Inferior parietal cortex (tissue), 1 donor: Measurements from ENCODE around the gene GATB.
"Not testable (repeated sequence)": the region's sequence is repeated elsewhere in the genome, so short reads cannot be mapped to it uniquely, and the experiment has no call there.

Experiments used
- DNase-seq: peaks from one replicate; pipeline ENCODE4 v3.0.0-alpha.2; 2016; ENCODE audit errors: extremely low spot score

The GATB gene

DNA sequence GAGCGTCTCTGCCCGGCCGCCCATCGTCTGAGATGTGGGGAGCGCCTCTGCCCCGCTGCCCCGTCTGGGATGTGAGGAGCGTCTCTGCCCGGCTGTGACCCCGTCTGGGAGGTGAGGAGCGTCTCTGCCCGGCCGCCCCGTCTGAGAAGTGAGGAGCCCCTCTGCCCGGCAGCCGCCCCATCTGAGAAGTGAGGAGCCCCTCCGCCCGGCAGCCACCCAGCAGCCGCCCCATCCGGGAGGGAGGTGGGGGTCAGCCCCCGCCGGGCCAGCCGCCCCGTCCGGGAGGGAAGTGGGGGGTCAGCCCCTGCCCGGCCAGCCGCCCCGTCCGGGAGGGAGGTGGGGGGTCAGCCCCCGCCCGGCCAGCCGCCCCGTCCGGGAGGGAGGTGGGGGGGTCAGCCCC, 29.1 kb downstream of the GATB start:
- not testable (repeated sequence) for DNase-seq

DNA sequence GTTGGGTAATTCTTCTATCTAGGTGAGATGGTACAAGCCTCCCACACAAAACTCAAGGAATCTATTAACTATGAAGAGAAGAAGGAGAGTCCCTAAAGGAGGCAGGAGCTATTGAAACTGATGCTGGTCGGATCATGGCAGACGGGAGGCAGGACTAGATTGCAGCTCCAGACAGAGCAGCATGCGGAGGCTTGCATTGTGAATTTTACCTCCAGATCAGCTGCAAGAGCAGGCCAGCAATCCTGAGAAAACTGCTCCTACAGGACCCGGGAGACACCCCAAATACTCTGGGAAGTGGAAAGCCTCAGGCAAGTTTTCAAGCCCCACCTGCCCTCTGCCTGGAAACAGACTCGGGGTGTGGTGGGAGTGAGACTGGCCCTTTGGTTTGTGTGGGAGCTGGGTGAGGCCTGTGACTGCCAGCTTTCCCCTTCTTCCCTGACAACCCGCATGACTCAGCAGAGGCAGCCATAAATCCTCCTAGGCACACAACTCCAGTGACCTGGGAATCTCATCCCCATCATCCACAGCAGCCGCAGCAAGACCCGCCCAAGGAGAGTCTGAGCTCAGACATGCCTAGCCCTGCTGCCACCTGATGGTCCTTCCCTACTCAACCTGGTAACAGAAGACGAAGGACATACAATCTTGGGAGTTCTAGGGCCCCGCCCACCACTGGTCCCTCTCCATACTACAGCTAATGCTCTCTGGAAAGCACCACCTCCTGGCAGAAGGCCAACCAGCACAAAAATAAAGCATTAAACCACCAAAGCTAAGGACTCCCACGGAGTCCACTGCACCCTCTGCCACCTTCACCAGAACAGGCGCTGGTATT, 30.9 kb downstream of the GATB start:
- no peak for DNase-seq

DNA sequence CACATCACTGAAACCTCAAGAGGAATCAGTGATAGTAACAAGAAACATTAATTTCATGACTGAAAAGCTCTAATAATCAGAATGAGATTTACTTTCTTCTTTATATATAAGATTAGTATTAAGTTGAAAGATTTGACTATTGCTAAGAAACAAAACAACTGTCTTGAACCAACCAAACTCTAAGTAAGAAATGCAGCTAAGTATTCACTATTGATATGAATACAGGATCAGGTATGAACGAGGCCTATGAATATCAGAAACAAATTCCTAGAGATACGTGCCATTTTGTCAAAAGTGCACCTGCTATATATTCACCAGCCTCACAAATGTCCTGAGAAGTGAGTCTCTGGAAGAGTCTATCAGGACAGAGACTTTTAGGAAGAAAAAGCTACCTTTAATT, 32.1 kb downstream of the GATB start:
- no peak for DNase-seq

DNA sequence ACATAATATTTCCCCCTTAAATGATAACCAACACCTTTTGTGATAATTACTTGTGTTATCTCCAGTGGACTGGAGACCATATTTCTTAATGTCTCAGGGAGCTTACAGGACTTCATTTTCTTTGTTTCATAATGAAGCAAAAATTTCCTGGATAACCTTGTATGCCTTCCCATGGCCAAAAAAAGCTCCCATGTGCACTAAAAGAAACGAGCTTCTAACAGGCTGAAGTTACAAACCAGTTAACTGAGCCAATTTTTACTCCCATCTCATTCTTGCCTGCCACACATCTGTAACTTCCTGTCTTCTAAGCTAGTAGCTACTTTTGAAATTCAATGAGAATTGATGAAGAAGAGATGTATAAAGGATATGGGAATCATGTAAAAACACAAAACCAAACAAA, 32.8 kb downstream of the GATB start:
- no peak for DNase-seq

DNA sequence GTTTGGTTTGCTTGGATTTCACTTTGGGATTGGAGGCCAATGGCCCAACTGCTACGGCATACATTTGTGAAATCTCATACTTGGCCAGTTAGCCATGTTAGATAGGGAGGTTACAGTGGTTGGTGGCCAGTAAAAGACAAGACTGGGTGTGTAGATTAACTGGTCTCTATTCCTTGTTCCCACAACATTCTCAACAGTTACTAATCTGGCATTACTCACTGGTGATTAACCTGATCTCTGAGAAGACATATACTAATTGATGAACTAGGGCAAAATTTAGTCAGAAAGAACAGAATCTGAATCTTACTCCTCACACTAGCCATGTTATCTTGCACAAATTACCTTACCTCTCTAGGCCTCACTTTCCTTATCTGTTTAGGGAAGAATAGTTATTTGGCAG, 33.4 kb downstream of the GATB start:
- no peak for DNase-seq

DNA sequence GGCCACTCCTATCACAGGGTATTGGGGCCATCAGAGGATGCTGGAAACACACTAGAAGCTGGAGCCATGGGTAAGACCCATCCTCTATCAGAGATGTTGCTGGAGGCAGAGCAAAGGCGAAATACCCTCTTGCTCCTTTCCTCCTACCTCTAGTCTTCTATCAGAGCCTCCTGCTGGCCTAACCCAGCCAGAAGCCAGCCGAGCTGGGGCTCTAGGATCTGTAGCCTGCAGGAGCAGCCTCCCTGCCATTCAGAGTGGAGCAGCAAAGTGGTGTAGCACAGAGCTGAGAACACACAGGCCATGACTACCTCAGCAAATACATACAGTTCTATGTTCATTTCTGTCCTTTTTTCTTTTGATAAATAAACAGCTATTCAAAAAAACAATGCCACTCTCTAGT, 35.7 kb downstream of the GATB start:
- DNase-seq = no peak

DNA sequence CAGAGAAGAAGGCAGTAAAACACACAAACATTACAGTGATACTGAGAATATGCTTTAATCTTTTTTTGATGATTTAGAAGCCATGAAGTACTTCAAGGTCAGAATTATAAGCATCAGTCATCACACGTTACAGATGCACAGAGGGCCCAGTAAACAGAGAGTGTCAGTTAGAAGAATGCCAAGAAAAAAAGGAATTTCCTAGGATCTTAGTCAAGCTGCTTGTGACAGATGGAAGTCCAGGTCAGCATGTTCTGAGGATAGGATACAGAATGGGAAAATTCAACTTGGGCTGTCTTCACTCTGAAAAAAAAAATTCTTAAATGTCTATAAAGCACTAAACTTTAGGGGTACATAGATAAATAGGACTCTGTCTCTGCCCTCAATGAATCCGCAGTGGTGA, 38.9 kb downstream of the GATB start:
- no peak for DNase-seq

DNA sequence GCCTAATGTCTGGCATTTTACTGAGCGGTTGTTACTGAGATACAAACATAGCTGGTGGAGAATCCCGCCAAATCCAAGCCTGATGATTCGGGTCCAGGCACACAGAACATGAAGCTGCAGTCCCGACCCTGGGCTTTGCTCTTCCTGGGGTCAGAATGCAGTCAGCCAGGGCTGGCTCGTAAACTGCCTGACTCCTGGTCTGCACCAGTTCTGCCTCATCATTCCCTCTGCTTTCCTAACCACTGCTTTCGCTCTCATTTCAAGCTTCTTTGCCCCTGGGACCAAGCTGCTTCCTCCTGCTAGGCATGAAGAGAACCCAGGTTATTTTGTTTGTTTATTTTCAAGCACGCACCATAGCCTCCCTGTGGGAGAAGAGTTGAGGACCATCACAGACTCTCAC, 39.3 kb downstream of the GATB start:
- no peak for DNase-seq

DNA sequence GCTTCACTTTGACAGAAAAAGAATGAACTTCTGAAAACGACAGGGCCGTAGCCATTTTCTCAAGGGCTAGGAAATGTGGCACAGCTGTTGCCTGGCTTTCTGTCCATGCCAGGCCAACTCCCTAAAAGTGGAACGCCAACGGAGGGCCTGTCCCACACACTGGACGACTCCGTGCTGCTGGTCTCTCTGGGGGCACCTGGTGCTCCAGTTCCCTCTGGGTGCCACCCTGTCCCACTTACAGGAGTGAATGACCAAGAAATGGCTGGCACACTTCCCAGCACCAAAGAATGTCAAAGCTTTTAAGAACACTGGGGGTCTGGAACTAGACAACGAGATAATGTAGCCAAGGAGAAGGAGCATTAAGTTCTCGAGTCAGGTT, 40.9 kb downstream of the GATB start:
- DNase-seq = no peak

DNA sequence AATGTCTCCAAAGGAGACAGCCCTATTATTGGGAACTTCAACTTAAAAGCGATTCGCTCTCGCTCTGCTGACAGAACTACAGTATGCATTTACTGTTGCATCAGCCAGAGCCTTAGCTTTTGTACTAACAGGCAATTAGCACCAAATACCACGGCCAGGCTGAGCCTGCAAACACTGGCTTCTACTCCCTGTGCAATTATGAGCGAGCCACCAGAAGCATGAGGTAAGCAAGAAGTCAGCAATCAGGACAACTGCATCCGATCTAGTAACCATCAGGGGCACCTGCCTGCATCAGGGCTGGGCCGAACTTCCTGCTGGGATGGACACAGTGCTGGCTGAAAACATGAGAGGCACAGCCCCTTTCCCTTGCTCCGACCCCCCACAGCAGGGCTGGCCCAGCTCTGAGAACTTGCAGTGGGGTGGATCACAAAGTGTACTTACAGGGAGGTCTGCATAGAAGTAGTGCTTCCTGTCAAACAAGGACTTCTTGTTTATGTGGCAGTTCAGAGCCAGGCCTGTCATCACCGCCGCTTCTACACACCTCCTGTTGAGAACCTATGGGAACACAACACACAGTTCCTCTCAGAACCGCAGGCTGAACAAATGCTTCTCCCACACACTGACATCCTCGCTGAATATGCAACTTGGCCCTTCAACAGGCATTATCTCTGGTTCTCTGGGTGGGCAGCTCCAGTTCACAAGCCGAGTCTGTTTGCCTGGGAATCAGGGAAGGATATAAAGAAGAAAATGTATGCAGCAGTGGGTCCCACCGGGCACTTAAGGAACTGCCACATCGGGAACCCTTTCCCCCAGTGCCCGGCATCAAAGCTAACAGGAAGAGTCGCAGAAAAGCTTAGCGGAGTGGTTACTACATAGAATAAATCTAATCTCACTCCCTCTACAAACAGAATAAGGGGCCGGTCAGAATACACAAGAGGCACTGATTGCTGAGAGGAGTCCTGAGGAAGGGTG, 41.5 kb downstream of the GATB start:
- no peak for DNase-seq

DNA sequence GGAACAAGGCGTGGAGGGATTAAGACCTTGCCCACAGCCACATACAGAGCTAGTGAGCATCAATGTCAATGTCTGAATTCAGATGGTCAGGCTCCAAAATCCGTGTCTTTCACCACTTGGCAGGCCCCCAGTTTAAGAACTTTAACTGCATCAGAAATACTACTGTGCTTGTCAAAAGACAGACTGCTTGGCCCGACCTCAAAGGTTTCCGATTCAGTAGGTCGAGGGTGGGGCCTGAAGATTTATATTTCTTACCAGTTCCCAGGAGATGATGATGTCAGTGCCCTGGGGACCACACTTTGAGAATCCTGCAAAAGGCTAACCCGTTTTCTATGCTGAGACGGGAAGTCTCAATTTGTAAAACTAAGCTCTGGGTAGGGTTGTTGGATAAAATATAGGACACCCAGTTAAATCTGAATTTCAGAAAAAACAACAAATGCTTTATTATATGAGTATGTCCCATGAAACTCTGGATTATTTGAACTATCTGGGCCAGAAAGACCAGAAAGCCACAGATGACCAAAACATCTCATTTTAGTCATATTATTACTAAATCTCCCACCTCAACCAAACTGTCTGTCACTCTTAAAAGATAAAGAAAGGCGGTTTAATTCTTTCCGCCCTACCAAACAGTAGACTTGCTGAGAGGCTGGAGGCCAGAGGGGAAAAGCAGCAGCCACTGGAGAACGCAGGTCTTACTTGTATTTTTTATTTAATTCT, 42.7 kb downstream of the GATB start:
- no peak for DNase-seq

DNA sequence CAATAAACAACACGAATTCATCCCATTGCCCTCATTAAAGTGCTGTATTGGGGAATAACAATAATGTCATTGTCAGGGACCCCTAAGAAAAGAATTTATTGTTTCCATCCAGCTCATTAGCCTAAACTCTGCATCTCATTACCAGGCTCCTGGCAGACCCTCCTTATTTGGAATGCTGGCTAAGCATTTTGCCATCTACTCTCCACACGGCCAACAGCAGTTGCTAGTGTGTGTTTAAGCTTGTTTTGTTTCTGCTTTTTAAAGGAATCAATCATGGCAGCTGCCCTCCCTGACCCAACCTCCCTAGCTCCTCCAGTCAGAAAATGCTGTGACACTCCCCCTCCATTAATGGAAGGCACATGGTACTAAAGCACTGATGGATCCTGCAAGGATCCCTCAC, 43.5 kb downstream of the GATB start:
- peak; percentile 77 for DNase-seq

DNA sequence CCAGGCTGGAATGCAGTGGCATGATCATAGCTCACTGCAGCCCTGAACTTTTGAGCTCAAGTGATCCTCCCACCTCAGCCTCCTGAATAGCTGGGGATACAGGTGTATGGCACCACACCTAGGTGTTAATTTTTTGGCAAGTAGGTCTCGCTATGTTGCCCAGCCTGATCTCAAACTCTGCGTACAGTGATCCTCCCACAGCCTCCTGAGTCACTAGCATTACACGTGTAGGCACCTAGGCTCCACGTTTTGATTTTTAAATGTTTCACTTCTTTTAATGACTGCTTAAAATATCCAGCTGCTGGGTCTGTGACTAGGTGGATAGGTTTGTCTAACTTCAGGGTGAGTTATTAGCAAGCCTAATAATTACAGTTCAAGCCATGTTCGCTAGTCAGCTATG, 44.5 kb downstream of the GATB start:
- no peak for DNase-seq

DNA sequence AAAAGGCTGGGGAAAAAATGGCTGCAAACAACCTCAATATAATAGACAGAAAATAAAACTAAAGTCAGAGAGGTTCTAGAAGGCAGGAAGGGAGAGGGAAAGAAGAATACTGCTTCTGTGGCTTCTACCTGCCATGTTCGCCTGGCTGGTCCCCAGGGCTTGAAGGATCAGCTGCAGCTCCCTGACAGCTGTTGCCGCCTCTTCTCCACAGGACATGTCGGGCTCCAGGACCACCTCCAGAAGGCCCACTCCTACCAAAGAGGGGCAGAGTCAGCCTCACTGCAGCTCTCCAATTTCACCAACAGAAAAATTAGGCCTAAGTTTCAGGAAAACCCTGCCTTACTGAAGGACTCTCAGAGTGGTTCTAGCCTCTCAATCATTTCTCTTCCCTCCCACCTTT, 44.9 kb downstream of the GATB start:
- DNase-seq = no peak

DNA sequence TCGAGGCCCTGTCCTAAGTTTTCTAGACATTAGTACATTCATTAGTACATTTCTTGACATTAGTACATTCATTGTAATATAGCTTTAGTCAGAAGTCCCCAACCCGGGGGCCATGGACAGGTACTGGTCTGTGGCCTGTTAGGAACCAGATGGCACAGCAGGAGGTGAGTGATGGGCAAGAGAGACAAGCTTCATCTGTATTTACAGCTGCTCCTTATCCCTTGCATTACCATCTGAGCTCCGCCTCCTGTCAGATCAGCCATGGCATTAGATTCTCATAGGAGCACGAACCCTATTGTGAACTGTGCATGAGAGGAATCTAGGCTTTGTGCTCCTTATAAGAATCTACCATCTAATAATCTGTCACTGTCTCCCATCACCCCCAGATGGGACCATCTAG, 48.0 kb downstream of the GATB start:
- DNase-seq = no peak

DNA sequence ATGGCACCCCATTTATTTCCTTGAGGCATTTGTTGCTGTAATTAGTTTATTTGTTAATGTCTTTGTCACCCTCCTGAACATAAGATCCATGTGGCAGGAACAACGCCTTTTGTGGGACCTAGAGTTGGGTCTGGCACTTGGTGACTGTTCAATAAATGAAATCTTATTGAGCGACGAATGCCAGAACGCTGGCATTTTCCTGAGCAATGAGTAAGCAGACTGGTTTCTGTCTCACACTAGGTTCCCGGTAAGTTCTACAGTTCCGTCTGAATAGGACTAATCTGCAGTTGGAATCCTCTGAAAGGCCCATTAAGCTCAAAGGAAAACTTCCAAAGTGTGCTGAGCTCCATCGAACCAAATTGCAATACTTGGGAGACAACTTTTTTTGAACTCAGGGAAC, 49.2 kb downstream of the GATB start:
- DNase-seq = no peak

DNA sequence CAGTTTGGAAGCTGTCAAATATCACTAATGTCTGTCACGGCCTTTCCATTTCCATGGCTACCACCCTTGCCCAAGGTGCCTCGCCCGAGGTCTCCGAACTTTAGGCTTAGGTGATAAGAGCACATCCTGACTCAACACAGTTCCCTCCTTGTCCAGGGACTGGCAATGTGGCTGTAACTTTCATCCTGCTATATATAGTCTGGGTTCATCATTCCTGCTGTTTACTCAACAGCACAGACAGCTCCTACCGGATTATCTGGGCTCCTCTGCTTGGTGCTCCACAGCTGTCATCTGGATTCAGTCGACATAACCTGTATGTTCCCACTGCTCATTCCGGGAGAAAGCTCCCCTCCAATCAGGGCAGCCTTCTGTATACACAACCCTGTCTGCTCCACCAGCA, 51.2 kb downstream of the GATB start:
- no peak for DNase-seq

DNA sequence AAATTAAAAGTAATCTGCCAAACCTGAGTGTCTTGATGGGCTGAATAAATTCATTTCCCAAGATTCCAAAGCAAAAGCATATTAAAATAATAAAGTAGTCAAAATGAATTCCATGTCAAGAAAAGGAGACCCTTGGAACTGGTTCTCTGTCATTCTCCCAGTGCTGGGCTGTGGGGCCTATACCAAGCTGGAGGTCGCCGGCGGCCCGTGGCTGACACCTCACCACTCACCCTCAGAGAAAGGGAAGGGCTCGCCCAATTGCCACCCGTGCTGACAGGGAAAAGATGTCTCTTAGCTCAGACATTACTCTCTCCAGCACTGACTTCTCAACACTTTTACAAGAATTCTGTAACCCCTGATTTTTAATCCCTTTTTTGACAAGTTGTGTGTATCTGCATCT, 51.7 kb downstream of the GATB start:
- no peak for DNase-seq

DNA sequence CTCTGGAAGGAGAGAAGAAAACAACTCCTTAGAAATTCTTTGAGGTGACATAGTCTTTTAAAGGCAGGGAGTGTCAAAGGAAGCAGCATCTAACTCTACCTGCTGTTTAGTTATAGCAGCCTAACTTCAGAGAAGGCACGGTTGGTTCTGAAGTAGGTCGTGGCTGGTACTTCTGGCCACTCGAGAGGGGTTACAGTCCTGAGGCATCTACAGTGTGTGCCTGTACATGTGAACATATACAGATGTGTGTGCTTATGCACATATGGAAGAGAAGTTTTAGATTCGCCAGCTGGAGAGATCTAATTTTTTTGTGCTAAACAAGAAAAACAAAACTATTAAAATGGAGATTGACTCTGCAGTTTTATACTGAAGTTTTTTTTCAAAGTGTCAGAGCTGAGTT, 52.7 kb downstream of the GATB start:
- no peak for DNase-seq

DNA sequence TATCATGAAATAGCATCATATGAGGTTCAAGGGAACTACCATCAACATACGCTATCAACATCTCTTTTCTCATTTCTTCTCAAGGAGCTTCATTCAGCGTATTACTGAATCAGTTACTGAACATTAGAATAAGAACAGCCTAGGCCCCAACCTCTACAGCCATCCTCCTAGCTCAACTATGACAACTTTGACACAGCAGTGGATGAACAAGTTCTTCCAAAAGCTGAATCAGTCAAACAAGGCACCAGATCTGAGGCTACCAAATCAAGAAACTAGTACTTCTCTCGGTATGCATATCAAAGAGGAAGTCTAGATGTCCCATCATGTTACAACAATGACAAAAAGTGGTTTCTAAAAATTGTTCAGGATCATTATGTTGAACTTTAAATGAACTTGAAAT, 57.4 kb downstream of the GATB start:
- DNase-seq = no peak

DNA sequence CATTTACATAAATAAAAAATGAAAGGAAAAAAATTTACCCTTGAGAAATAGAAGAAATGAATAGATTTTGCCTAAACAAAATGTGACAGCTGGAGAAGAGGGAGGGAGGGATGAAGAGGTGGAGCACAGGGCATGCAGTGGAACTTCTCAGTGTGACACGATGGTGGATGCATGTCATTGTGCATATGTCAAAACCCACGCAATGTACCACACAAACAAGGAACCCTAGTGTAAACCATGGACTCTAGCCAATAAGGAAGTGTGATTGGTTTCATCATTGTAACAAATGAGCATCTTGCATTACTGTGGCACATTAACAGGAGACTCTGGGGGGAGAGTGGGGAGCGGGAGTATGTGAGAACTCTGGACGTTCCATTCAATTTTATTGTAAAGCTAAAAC, 58.6 kb downstream of the GATB start:
- DNase-seq = no peak

DNA sequence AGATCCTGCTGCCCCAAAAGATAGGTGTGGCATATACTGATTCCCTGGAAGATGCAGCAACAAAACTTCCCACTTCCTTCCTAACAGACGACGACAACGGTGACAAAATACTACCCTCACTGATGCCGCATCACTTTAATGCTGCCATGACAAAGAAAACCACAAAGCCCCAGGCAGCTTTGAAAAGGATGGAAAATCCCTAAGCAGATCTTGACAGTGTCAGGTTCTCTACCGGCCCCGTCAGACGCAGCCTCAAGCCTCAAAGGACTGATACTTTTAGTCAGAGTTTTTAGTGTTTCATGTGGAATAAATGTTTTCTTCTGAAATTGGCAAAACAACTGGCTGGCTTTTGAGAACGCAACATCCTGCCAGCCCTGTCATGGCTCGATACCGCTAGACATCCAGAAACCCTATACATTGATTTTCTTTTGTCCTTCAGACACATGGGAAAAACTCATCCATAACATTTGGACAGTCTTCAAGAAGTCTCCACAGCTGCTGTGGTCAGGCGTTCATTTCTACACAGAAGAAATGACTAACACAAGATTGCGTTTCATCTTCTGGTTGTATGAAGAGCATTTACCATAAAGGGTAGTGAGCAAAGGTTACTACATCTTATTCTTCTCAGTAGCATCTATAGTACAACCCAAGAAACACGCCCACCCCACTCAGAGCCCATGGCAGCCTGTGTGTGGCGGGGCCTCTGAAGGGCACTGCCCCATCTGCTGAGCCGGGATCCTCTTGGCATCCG, 60.1 kb downstream of the GATB start:
- DNase-seq = no peak
